K562 (cell line): ENCODE measurements around the gene XYLB. TPM values are rescaled to one million over a fixed set of nuclear protein-coding genes. Genes with fewer than 3 reads are reported as not detected.

Experiments used
- ATAC-seq: fragments of 200-7000 bp; cut with Tn5 transposase; 3 replicates; pipeline ENCODE4 v1.9.1; 2020; ENCODE audit warnings: moderate library complexity
- BruUV-seq: library from RNA; stranded (reverse); fragments of 400-500 nt; replicated peaks from 2 replicates; lab custom pipeline; 2021; lab: Mats Ljungman, UMichigan
- CTCF ChIA-PET: fragments of 300-600 bp; formaldehyde crosslinking; extraction: SDS; loops from one replicate; lab custom pipeline; 2021; ENCODE audit warnings: low intra/inter-chr PET ratio; lab: Yijun Ruan, JAX
- POLR2A ChIA-PET: fragments of 300-600, 350-650 bp; sonication (Branson Sonifier 250); formaldehyde crosslinking; extraction: SDS; loops from one replicate; lab custom pipeline; 2021; ENCODE audit warnings: antibody characterized with exemption, inconsistent platforms; lab: Yijun Ruan, JAX
- DNase-seq, 4 experiments: peaks; one replicate each; pipeline versions ENCODE4 v3.0.0 to v3.0.0-alpha.2; 2011 to 2018; ENCODE audit warnings: low spot score in 3 of 4, mixed read lengths in 3 of 4; ENCODE audit errors: extremely low read depth in 1 of 4
- FAIRE-seq: peaks from 2 replicates; lab custom pipeline; 2011; peaks lifted over from hg19 to GRCh38; lab: Jason Lieb, UNC
- H2AFZ ChIP-seq: 2 replicates; pipeline ENCODE4 v1.6.0; 2011; ENCODE audit warnings: low read depth, low read length, control low read depth, inconsistent platforms
- H3K27ac ChIP-seq: fragments of 200-600 bp; 3 replicates; pipeline ENCODE4 v1.8.0; 2011; ENCODE audit warnings: low read depth, mild to moderate bottlenecking, control low read depth, inconsistent platforms, low read length, moderate library complexity, mixed read lengths; ENCODE audit errors: extremely low read depth
- H3K27me3 ChIP-seq, 2 experiments: fragments of 300-600 bp in 1 of 2; 2 replicates in 1 of 2; 3 replicates in 1 of 2; pipeline versions ENCODE4 v1.6.0 to v1.8.0; 2011; ENCODE audit warnings: inconsistent platforms in 2 of 2, low read length in 2 of 2, mild to moderate bottlenecking in 1 of 2, mixed read lengths in 1 of 2, moderate library complexity in 1 of 2; ENCODE audit not compliant: control insufficient read depth in 2 of 2, insufficient read depth in 2 of 2
- H3K36me3 ChIP-seq: fragments of 300-600 bp; 3 replicates; pipeline ENCODE4 v1.8.0; 2011; ENCODE audit warnings: mild to moderate bottlenecking, low read length, inconsistent platforms; ENCODE audit not compliant: control insufficient read depth, insufficient read depth
- H3K4me1 ChIP-seq, 2 experiments: fragments of 200-600 bp in 1 of 2; replicated peaks in 1 of 2; 2 replicates in 1 of 2; 3 replicates in 1 of 2; pipeline versions ENCODE4 v1.5.1 to v1.8.0; 2011; ENCODE audit warnings: inconsistent platforms in 2 of 2, low read length in 2 of 2, mild to moderate bottlenecking in 1 of 2, mixed read lengths in 1 of 2, moderate library complexity in 1 of 2; ENCODE audit not compliant: control insufficient read depth in 2 of 2, insufficient read depth in 2 of 2
- H3K4me2 ChIP-seq: 2 replicates; pipeline ENCODE4 v1.6.1; 2011; ENCODE audit warnings: low read length, control low read depth, inconsistent platforms, mixed read lengths; ENCODE audit not compliant: insufficient read depth
- H3K4me3 ChIP-seq: fragments of 200-600 bp; sonication (generic), shearing (Covaris generic); 2 replicates; pipeline ENCODE4 v1.5.1; 2016; ENCODE audit warnings: control low read depth, inconsistent platforms
- H3K79me2 ChIP-seq: fragments of 200-600 bp; 3 replicates; pipeline ENCODE4 v1.8.0; 2011; ENCODE audit warnings: low read length, inconsistent platforms; ENCODE audit not compliant: control insufficient read depth, insufficient read depth
- H3K9ac ChIP-seq, 2 experiments: 2 replicates each; pipeline versions ENCODE4 v1.6.0 to v1.6.1; 2011; ENCODE audit warnings: low read depth in 2 of 2, low read length in 2 of 2, control low read depth in 1 of 2, inconsistent platforms in 1 of 2, mild to moderate bottlenecking in 1 of 2, mixed read lengths in 1 of 2; ENCODE audit not compliant: insufficient read depth in 1 of 2
- H3K9me1 ChIP-seq: one replicate; pipeline ENCODE4 v1.6.0; 2011; ENCODE audit warnings: inconsistent platforms, mild to moderate bottlenecking, low read length, moderate library complexity; ENCODE audit not compliant: control insufficient read depth, insufficient read depth
- H3K9me3 ChIP-seq: replicated peaks from 2 replicates; pipeline ENCODE4 v1.5.1; 2011; ENCODE audit warnings: low read depth, low read length, inconsistent platforms; ENCODE audit not compliant: control insufficient read depth, insufficient read depth
- H4K20me1 ChIP-seq: replicated peaks from 2 replicates; pipeline ENCODE4 v1.6.1; 2011; ENCODE audit warnings: low read length, inconsistent platforms, mixed read lengths; ENCODE audit not compliant: control insufficient read depth, insufficient read depth
- CBFA2T3 ChIP-seq: fragments of 450-650 bp; IDR thresholded peaks from 2 replicates; pipeline ENCODE4 v1.6.1; 2017
- CEBPG ChIP-seq, 3 experiments: fragments of 200-800 bp in 1 of 3; sonication (Bioruptor generic) in 1 of 3; sonication (generic) in 1 of 3; formaldehyde crosslinking in 1 of 3; IDR thresholded peaks in 2 of 3; conservative IDR thresholded peaks in 1 of 3; 2 replicates each; pipeline versions ENCODE4 v1.6.1 to v1.8.0; 2016 to 2022; ENCODE audit warnings: missing compliant biosample characterization in 2 of 3, missing genetic modification characterization in 2 of 3, mild to moderate bottlenecking in 1 of 3, missing genetic modification reagents in 1 of 3
- CUX1 ChIP-seq: fragments of 200-800 bp; sonication (Bioruptor generic); IDR thresholded peaks from 2 replicates; pipeline ENCODE4 v1.6.1; 2016; ENCODE audit warnings: missing genetic modification characterization, missing compliant biosample characterization
- ESRRB ChIP-seq: fragments of 250-450 bp; sonication (Bioruptor Pico); IDR thresholded peaks from 2 replicates; pipeline ENCODE4 v1.5.0; 2020; ENCODE audit warnings: mild to moderate bottlenecking, moderate library complexity, borderline replicate concordance
- KLF10 ChIP-seq: fragments of 250-450 bp; sonication (Bioruptor Pico); IDR thresholded peaks from 2 replicates; pipeline ENCODE4 v1.6.1; 2021; ENCODE audit warnings: matching md5 sums
- MYC ChIP-seq, 2 experiments: fragments of 250-450 bp in 1 of 2; sonication (Bioruptor Pico) in 1 of 2; IDR thresholded peaks; 2 replicates each; pipeline versions ENCODE4 v1.5.1 to v1.6.1; 2012 to 2021; ENCODE audit warnings: low read depth in 2 of 2, borderline replicate concordance in 1 of 2, improper control_type of control experiment in 1 of 2, low read length in 1 of 2, mild to moderate bottlenecking in 1 of 2, moderate library complexity in 1 of 2
- NUFIP1 ChIP-seq: fragments of 450-650 bp; IDR thresholded peaks from 2 replicates; pipeline ENCODE4 v1.6.1; 2018; ENCODE audit not compliant: partially characterized antibody
- RNF219 ChIP-seq: fragments of 250-450 bp; sonication (Bioruptor Pico); IDR thresholded peaks from 2 replicates; pipeline ENCODE4 v1.5.0; 2022; ENCODE audit warnings: mild to moderate bottlenecking
- TARDBP ChIP-seq: fragments of 450-650 bp; IDR thresholded peaks from 2 replicates; pipeline ENCODE4 v1.6.1; 2016
- ZNF212 ChIP-seq: fragments of 450-650 bp; formaldehyde crosslinking; IDR thresholded peaks from 2 replicates; pipeline ENCODE4 v1.4.0; 2020; ENCODE audit warnings: mild to moderate bottlenecking
- WGBS: fragments of 100-300 bp; shearing (Covaris generic); methylation state at CpG from one replicate; pipeline ENCODE4 v1.1.6; 2016; ENCODE audit warnings: low coverage, mixed read lengths; ENCODE audit not compliant: insufficient coverage; ENCODE audit errors: missing lambda C conversion rate; 5-methylcytosine and 5-hydroxymethylcytosine counted together
- in situ Hi-C: fragments of 300-500 bp; cut with MboI; formaldehyde crosslinking; loops from 4 replicates; pipeline ENCODE4 v1.15.0; 2018; ENCODE audit warnings: inconsistent platforms, mixed read lengths
- intact Hi-C: fragments of 100-400 bp; cut with micrococcal nuclease; formaldehyde crosslinking; loops from 2 replicates; pipeline ENCODE4 v1.14.2; 2022
- polyA plus RNA-seq, 8 experiments: library from polyadenylated mRNA; depleted of rRNA in 4 of 8; stranded (reverse) in 5 of 8; unstranded in 3 of 8; fragments of >200 nt; fragmentation: Nextera tagmentation in 2 of 8; fragmentation: Illumina TruSeq in 1 of 8; extraction: Ambion mirVana in 2 of 8; extraction: Trizol in 1 of 8; gene quantifications; 2 replicates each; pipeline versions ENCODE4 v1.2.1 to v1.2.3, GENCODE V29; 2011 to 2014; ENCODE audit warnings: inconsistent platforms in 1 of 8, missing spikeins in 1 of 8
- total RNA-seq, 7 experiments: library from RNA; depleted of rRNA in 6 of 7; stranded (reverse); fragments of >200 nt in 6 of 7; fragmentation: Illumina TruSeq in 2 of 7; extraction: Trizol in 2 of 7; gene quantifications; 2 replicates each; pipeline versions ENCODE4 v1.2.1 to v1.2.3, GENCODE V29; 2011 to 2021; ENCODE audit warnings: low replicate concordance in 1 of 7
- TF ChIP-seq, protein P1 (sequence below), 2 experiments: fragments of 250-450 bp in 1 of 2; fragments of 450-650 bp in 1 of 2; sonication (Bioruptor Pico) in 1 of 2; IDR thresholded peaks; 2 replicates each; pipeline versions ENCODE4 v1.6.1 to v1.8.0; 2016 to 2021; ENCODE audit warnings: mild to moderate bottlenecking in 2 of 2, moderate library complexity in 2 of 2, missing compliant biosample characterization in 1 of 2, missing genetic modification characterization in 1 of 2

The XYLB gene
- total and polyA plus RNA-seq, 9 of the 15 experiments (the other 6 are each of a cell fraction or from before 2014, with no cell fraction given), result 4.0 to 20.2 (median 13.2) TPM

GRCh38 chr3:38401246-38401962, 54.8 kb downstream of the XYLB start (continued):
- TF ChIP-seq RNF219 (CRISPR knock-in tag) (no peak), ESRRB (CRISPR knock-in tag) (no peak)
- TF ChIP-seq, protein P1, sequence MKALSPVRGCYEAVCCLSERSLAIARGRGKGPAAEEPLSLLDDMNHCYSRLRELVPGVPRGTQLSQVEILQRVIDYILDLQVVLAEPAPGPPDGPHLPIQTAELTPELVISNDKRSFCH (CRISPR knock-in tag; IDR thresholded peaks at IDR 0.05), result no peak
- TF ChIP-seq, protein P1 (tag; IDR thresholded peaks at IDR 0.05), result no peak

GRCh38 chr3:38404286-38404685, 57.7 kb downstream of the XYLB start:
- POLR2A ChIA-PET, result interaction anchor here (1.6 kb wide), 1 partner anchor 13 kb away, joined by 4 read pairs; no protein-coding TSS in a partner anchor
- ATAC-seq, result no peak
- in situ Hi-C loops, result no loop called here
- TF ChIP-seq TARDBP (no peak), CEBPG (CRISPR knock-in tag; IDR thresholded peaks at IDR 0.05) (no peak), CEBPG (tag; conservative IDR thresholded peaks at IDR 0.05 in 1 of 2, IDR thresholded peaks at IDR 0.05 in 1 of 2) (no peak), ZNF212 (CRISPR knock-in tag) (no peak), CBFA2T3 (no peak), NUFIP1 (no peak), KLF10 (CRISPR knock-in tag) (no peak), CUX1 (CRISPR knock-in tag) (no peak), MYC (IDR thresholded peaks at IDR 0.05; ENCODE audit: low read depth, low read length) (no peak), MYC (CRISPR knock-in tag; IDR thresholded peaks at IDR 0.05; ENCODE audit: borderline replicate concordance, low read depth) (no peak)

More at GRCh38 chr3:38404286-38404685, 57.7 kb downstream of the XYLB start:
- Histone ChIP-seq H4K20me1 (no peaks in the 10 kb centered on the region), H3K27ac (no peak overlapping the region), H3K27me3 (no peaks in the 10 kb centered on the region), H3K9me1 (no peaks in the 10 kb centered on the region), H3K4me2 (no peak overlapping the region), H3K4me3 (no peak overlapping the region), H3K36me3 (peaks cover 58% of the 10 kb centered on the region), H3K9ac (no peak overlapping the region), H3K4me1 (no peaks in the 10 kb centered on the region), H3K79me2 (no peaks in the 10 kb centered on the region), H2AFZ (no peak overlapping the region), H3K9me3 (peaks cover 6% of the 10 kb centered on the region)
- FAIRE-seq (no peak), DNase-seq (no peak)
- 78% methylated on average over 5 of the region's 5 CpGs for WGBS
- intact Hi-C loops, result no loop called here
- CTCF ChIA-PET, result no interaction called here
- BruUV-seq, result no TSS peak
